PFSK-1 (cell line): ENCODE measurements around the gene NPHP4.

ENCODE experiments used
- REST ChIP-seq, 2 experiments: IDR thresholded peaks; 2 replicates each; pipeline versions ENCODE4 v1.6.1 to v1.8.0; 2011 to 2012; ENCODE audit warnings: low read depth in 2 of 2, low read length in 2 of 2, control low read depth in 1 of 2, inconsistent platforms in 1 of 2, mild to moderate bottlenecking in 1 of 2, moderate library complexity in 1 of 2; ENCODE audit not compliant: insufficient read depth in 1 of 2
- SIN3A ChIP-seq: IDR thresholded peaks from 2 replicates; pipeline ENCODE4 v1.6.1; 2012; ENCODE audit warnings: mild to moderate bottlenecking, low read length, moderate library complexity, borderline replicate concordance; ENCODE audit not compliant: insufficient read depth
- TAF1 ChIP-seq: IDR thresholded peaks from 2 replicates; pipeline ENCODE4 v1.6.1; 2012; ENCODE audit warnings: low read length, control low read depth, borderline replicate concordance; ENCODE audit not compliant: insufficient read depth

DNA sequence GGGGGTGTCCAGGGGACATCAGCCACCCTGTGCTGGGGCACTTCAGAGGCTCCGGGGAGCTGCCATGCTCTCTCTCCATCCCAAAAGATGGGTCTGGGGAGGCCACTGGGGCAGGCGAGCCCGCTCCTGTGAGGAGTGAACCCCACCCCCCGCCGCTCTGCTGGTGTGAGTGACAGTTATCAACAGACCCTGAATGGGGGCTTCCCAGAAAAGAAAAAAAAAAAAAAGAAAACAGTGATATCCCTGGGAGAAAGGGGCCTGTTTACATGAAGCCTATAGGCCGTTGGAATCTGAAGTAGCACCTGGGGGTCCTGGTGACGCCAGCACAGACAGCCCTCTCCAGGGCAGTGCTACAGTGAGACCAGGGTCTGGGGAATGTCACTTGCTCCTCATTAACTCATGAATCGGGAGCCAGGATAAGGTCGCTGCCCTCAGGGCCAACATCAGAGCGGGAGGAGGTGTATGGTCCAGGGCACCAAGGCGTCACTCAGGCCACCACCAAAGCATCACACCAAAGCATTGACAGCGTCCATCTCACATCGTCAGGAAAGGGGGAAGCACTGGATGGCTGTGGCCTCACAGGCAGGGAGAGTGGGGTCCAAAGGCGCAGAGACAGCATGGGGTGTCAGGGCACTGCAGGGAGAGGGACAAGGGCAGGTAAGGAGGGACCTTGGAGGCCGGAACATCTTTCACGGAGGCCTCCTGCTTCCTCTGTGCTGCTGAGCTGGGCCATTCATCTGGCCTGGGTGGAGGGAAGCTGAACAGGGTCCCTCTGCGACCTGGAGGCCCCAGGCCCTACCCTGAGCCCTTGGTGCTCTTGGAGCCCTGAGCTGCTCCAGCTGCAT lies 8.4 kb upstream of the NPHP4 start:
- no peak for TF ChIP-seq REST (IDR thresholded peaks at IDR 0.05; ENCODE audit: insufficient read depth in 1 of 2, low read depth in 2 of 2, low read length in 2 of 2)
- no peak for TF ChIP-seq SIN3A
- TF ChIP-seq TAF1, result no peak
